Neuronal stem cell (in vitro differentiated cells): ENCODE data around the gene ADSS1.
A peak's percentile ranks its signal among the peaks of the same experiment; 100 is the strongest.

Experiments used
- DNase-seq: peaks from one replicate; pipeline ENCODE4 v3.0.0-alpha.2; 2013; ENCODE audit warnings: low spot score
- H2AFZ ChIP-seq: one replicate; pipeline ENCODE4 v1.6.1; 2013; ENCODE audit warnings: mild to moderate bottlenecking, low read length, inconsistent platforms
- H2AK5ac ChIP-seq: 2 replicates; pipeline ENCODE4 v1.6.1; 2013; ENCODE audit warnings: low read depth, mild to moderate bottlenecking, inconsistent platforms, low read length, moderate library complexity, mixed read lengths
- H2BK120ac ChIP-seq: 2 replicates; pipeline ENCODE4 v1.6.1; 2013; ENCODE audit warnings: low read depth, mild to moderate bottlenecking, inconsistent platforms, low read length, moderate library complexity, mixed read lengths
- H2BK12ac ChIP-seq: one replicate; pipeline ENCODE4 v1.6.1; 2013; ENCODE audit warnings: low read length, inconsistent platforms
- H2BK15ac ChIP-seq: 2 replicates; pipeline ENCODE4 v1.6.1; 2013; ENCODE audit warnings: mild to moderate bottlenecking, low read length, inconsistent platforms, mixed read lengths
- H2BK5ac ChIP-seq: one replicate; pipeline ENCODE4 v1.6.1; 2013; ENCODE audit warnings: inconsistent platforms, mild to moderate bottlenecking, low read length, moderate library complexity
- H3K14ac ChIP-seq: one replicate; pipeline ENCODE4 v1.6.1; 2013; ENCODE audit warnings: low read length, inconsistent platforms
- H3K18ac ChIP-seq: 2 replicates; pipeline ENCODE4 v1.6.1; 2013; ENCODE audit warnings: low read length, inconsistent platforms
- H3K23ac ChIP-seq: 2 replicates; pipeline ENCODE4 v1.6.1; 2013; ENCODE audit warnings: low read depth, mild to moderate bottlenecking, mixed read lengths, low read length, inconsistent platforms; ENCODE audit not compliant: poor library complexity
- H3K27ac ChIP-seq: replicated peaks from 3 replicates; pipeline ENCODE4 v1.5.1; 2013; ENCODE audit warnings: low read length, inconsistent platforms
- H3K27me3 ChIP-seq, 3 experiments: 2 replicates each; pipeline ENCODE4 v1.6.1; 2013; ENCODE audit warnings: low read length in 3 of 3, mild to moderate bottlenecking in 2 of 3, inconsistent platforms in 1 of 3, low read depth in 1 of 3, mixed read lengths in 1 of 3, moderate library complexity in 1 of 3; ENCODE audit not compliant: control insufficient read depth in 3 of 3, insufficient read depth in 3 of 3
- H3K36me3 ChIP-seq, 2 donors: replicated peaks in 1 of 2; 2 replicates each; pipeline ENCODE4 v1.6.1; 2013; ENCODE audit warnings: low read length in 2 of 2; ENCODE audit not compliant: control insufficient read depth in 2 of 2, insufficient read depth in 2 of 2
- H3K4ac ChIP-seq: 2 replicates; pipeline ENCODE4 v1.6.1; 2013; ENCODE audit warnings: inconsistent platforms, mild to moderate bottlenecking, low read length, moderate library complexity
- H3K4me1 ChIP-seq, 2 donors: 1 replicate in 1 of 2; 2 replicates in 1 of 2; pipeline ENCODE4 v1.6.1; 2013; ENCODE audit warnings: low read length in 2 of 2, low read depth in 1 of 2; ENCODE audit not compliant: control insufficient read depth in 2 of 2, insufficient read depth in 1 of 2
- H3K4me2 ChIP-seq: one replicate; pipeline ENCODE4 v1.6.1; 2013; ENCODE audit warnings: mild to moderate bottlenecking, low read length, inconsistent platforms; ENCODE audit not compliant: insufficient read depth, poor library complexity, severe bottlenecking
- H3K4me3 ChIP-seq, 2 donors: 2 replicates each; pipeline ENCODE4 v1.5.1; 2013; ENCODE audit warnings: low read length in 2 of 2, mild to moderate bottlenecking in 2 of 2, inconsistent platforms in 1 of 2, moderate library complexity in 1 of 2
- H3K79me1 ChIP-seq: one replicate; pipeline ENCODE4 v1.6.1; 2013; ENCODE audit warnings: low read depth, mild to moderate bottlenecking, inconsistent platforms, low read length, moderate library complexity
- H3K9ac ChIP-seq: one replicate; pipeline ENCODE4 v1.6.1; 2013; ENCODE audit warnings: mild to moderate bottlenecking, low read depth, low read length, inconsistent platforms; ENCODE audit not compliant: poor library complexity
- H3K9me3 ChIP-seq, 2 donors: replicated peaks in 1 of 2; 2 replicates each; pipeline versions ENCODE3 to v1.6.1; 2013; ENCODE audit warnings: low read length in 2 of 2, mild to moderate bottlenecking in 2 of 2, inconsistent platforms in 1 of 2, low read depth in 1 of 2, mixed read lengths in 1 of 2, moderate library complexity in 1 of 2; ENCODE audit not compliant: control insufficient read depth in 2 of 2, insufficient read depth in 1 of 2
- H4K8ac ChIP-seq: one replicate; pipeline ENCODE4 v1.6.1; 2013; ENCODE audit warnings: low read depth, mild to moderate bottlenecking, inconsistent platforms, low read length, moderate library complexity
- H4K91ac ChIP-seq: one replicate; pipeline ENCODE4 v1.6.1; 2013; ENCODE audit warnings: low read length, low read depth, mild to moderate bottlenecking, inconsistent platforms; ENCODE audit not compliant: poor library complexity
- WGBS, 2 donors: extraction: QIAGEN DNeasy Blood & Tissue Kit; methylation state at CpG; one replicate each; pipeline ENCODE4 v1.1.7; 2013; ENCODE audit warnings: missing lambda C conversion rate in 2 of 2, mixed read lengths in 1 of 2; ENCODE audit not compliant: insufficient read length in 2 of 2, insufficient replicate concordance in 1 of 2; ENCODE audit errors: extremely low coverage in 2 of 2; 5-methylcytosine and 5-hydroxymethylcytosine counted together

The ADSS1 gene

GRCh38 chr14:104774453-104775072 lies 50.5 kb downstream of the ADSS1 start:
- no peak overlapping the region for H2AFZ ChIP-seq
- no peak overlapping the region for H2BK15ac ChIP-seq
- H3K27me3 ChIP-seq = no peaks in the 10 kb centered on the region
- no peak overlapping the region for H3K27ac ChIP-seq
- no peak overlapping the region for H2AK5ac ChIP-seq
- H2BK120ac ChIP-seq = no peak overlapping the region
- no peak overlapping the region for H4K91ac ChIP-seq
- H2BK12ac ChIP-seq = no peak overlapping the region
- no peak overlapping the region for H3K4me3 ChIP-seq
- H3K4ac ChIP-seq = no peak overlapping the region
- peak overlapping the region; percentile 80 for H3K23ac ChIP-seq
- no peak overlapping the region for H4K8ac ChIP-seq
- H3K9ac ChIP-seq = no peak overlapping the region
- no peak overlapping the region for H3K18ac ChIP-seq
- H3K36me3 ChIP-seq = peaks cover 47 to 76% of the 10 kb centered on the region in 2 donors
- peaks cover 14% of the 10 kb centered on the region for H3K79me1 ChIP-seq
- no CpG with 5 or more reads among the region's 20 CpGs for WGBS, 2 donors
- peaks cover 0 to 26% of the 10 kb centered on the region in 2 donors for H3K4me1 ChIP-seq
- H3K4me2 ChIP-seq = no peak overlapping the region
- H2BK5ac ChIP-seq = no peak overlapping the region
- peaks cover 11 to 16% of the 10 kb centered on the region in 2 donors for H3K9me3 ChIP-seq
- peak overlapping the region; percentile 31 for H3K14ac ChIP-seq
- no peak for DNase-seq

GRCh38 chr14:104775073-104775489 lies 51.1 kb downstream of the ADSS1 start:
- H3K4ac ChIP-seq = no peak overlapping the region
- H3K18ac ChIP-seq = no peak overlapping the region
- peaks cover 0 to 24% of the 10 kb centered on the region in 2 donors for H3K4me1 ChIP-seq
- no peak overlapping the region for H3K14ac ChIP-seq
- no peak overlapping the region for H3K4me2 ChIP-seq
- no peak overlapping the region for H2BK15ac ChIP-seq
- H3K27me3 ChIP-seq = no peaks in the 10 kb centered on the region
- peak overlapping the region; percentile 55 for H3K23ac ChIP-seq
- H3K9me3 ChIP-seq = peaks cover 11 to 16% of the 10 kb centered on the region in 2 donors
- no peak overlapping the region for H3K9ac ChIP-seq
- peaks cover 14% of the 10 kb centered on the region for H3K79me1 ChIP-seq
- H3K27ac ChIP-seq = no peak overlapping the region
- no peak for DNase-seq
- no CpG with 5 or more reads among the region's 13 CpGs for WGBS, 2 donors
- no peak overlapping the region for H2BK5ac ChIP-seq
- no peak overlapping the region for H2BK120ac ChIP-seq
- no peak overlapping the region for H4K8ac ChIP-seq
- no peak overlapping the region for H2AK5ac ChIP-seq
- H3K4me3 ChIP-seq = no peak overlapping the region
- no peak overlapping the region for H2BK12ac ChIP-seq
- no peak overlapping the region for H2AFZ ChIP-seq
- no peak overlapping the region for H4K91ac ChIP-seq
- peaks cover 48 to 74% of the 10 kb centered on the region in 2 donors for H3K36me3 ChIP-seq

GRCh38 chr14:104776481-104776880 lies 52.5 kb downstream of the ADSS1 start:
- no peak overlapping the region for H4K91ac ChIP-seq
- H3K4me3 ChIP-seq = peak overlapping the region in 1 of 2 donors; percentile 14
- H3K23ac ChIP-seq = peak overlapping the region; percentile 65
- H3K4me2 ChIP-seq = no peak overlapping the region
- no peak overlapping the region for H3K27ac ChIP-seq
- H3K9ac ChIP-seq = peak overlapping the region; percentile 44
- WGBS, 2 donors = no CpG with 5 or more reads among the region's 15 CpGs
- H3K14ac ChIP-seq = no peak overlapping the region
- no peak overlapping the region for H2AK5ac ChIP-seq
- H3K79me1 ChIP-seq = peaks cover 11% of the 10 kb centered on the region
- H3K36me3 ChIP-seq = peaks cover 37 to 67% of the 10 kb centered on the region in 2 donors
- no peaks in the 10 kb centered on the region for H3K27me3 ChIP-seq
- H4K8ac ChIP-seq = no peak overlapping the region
- no peak overlapping the region for H2BK120ac ChIP-seq
- no peak overlapping the region for H2BK5ac ChIP-seq
- H2BK15ac ChIP-seq = no peak overlapping the region
- peaks cover 4 to 7% of the 10 kb centered on the region in 2 donors for H3K9me3 ChIP-seq
- DNase-seq = no peak
- no peak overlapping the region for H2BK12ac ChIP-seq
- H3K4me1 ChIP-seq = peaks cover 0 to 24% of the 10 kb centered on the region in 2 donors
- no peak overlapping the region for H3K18ac ChIP-seq
- no peak overlapping the region for H2AFZ ChIP-seq
- no peak overlapping the region for H3K4ac ChIP-seq

- Histone ChIP-seq H3K14ac (no peak overlapping the region), H2BK12ac (peak overlapping the region; percentile 41), H3K4ac (no peak overlapping the region), H2BK120ac (no peak overlapping the region), H3K23ac (peak overlapping the region; percentile 80), H4K91ac (no peak overlapping the region), H2AFZ (peak overlapping the region; percentile 18), H3K79me1 (peaks cover 15% of the 10 kb centered on the region), H3K36me3 (peaks cover 30 to 60% of the 10 kb centered on the region in 2 donors), H3K4me2 (no peak overlapping the region), H2BK5ac (no peak overlapping the region), H3K27ac (no peak overlapping the region), H3K27me3 (no peaks in the 10 kb centered on the region), H3K4me1 (peaks cover 0 to 24% of the 10 kb centered on the region in 2 donors), H3K18ac (peak overlapping the region; percentile 48), H2BK15ac (no peak overlapping the region), H4K8ac (no peak overlapping the region), H2AK5ac (no peak overlapping the region), H3K9ac (peak overlapping the region; percentile 60), H3K9me3 (peaks cover 0 to 2% of the 10 kb centered on the region in 2 donors), H3K4me3 (peak overlapping the region in 1 of 2 donors; percentile 7)
- no CpG with 5 or more reads among the region's 16 CpGs for WGBS, 2 donors
- DNase-seq = no peak
Measured at GRCh38 chr14:104776961-104777807, 53.2 kb downstream of the ADSS1 start.
